Vagina (tissue), 2 donors: Measurements from ENCODE around the gene MORN5.

Experiments used
- CTCF ChIP-seq, 3 experiments: fragments of 450-650 bp in 2 of 3; fragments of 200-600 bp in 1 of 3; sonication (generic) in 1 of 3; IDR thresholded peaks; one replicate each; pipeline ENCODE4 v1.5.1; 2017 to 2019; ENCODE audit warnings: antibody characterized with exemption in 3 of 3, mild to moderate bottlenecking in 2 of 3, moderate library complexity in 2 of 3
- POLR2A ChIP-seq, 2 donors: fragments of 450-650 bp; IDR thresholded peaks; one replicate each; pipeline ENCODE4 v1.6.1; 2017; ENCODE audit warnings: antibody characterized with exemption in 2 of 2, mild to moderate bottlenecking in 2 of 2, moderate library complexity in 2 of 2
- POLR2AphosphoS5 ChIP-seq, 2 donors: sonication (generic); formaldehyde crosslinking; IDR thresholded peaks; one replicate each; pipeline ENCODE4 v1.9.0; 2017; ENCODE audit warnings: antibody characterized with exemption in 2 of 2, mild to moderate bottlenecking in 2 of 2, low read depth in 1 of 2; ENCODE audit not compliant: insufficient read depth in 1 of 2

DNA sequence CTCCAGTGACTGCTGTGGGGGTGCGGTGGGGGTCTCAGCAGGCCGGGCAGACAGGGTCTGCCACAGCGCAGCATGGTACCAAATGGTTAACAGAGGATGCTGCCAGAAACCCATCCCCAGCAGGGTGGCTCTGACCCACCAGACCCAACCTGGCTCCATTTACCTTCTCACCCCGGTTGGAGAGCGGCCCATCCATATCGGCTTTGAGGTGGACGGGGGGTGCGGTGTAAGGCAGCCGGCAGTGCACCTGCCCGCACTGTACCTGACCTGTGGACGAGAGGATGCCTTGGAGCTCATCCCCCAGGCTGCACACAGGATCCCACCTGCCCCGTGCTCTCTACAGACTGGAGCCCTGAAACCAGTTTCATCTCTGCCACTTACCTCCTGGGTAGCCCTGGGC is 49.7 kb downstream of the MORN5 start:
- TF ChIP-seq CTCF (IDR thresholded peaks at IDR 0.05): no peak
- TF ChIP-seq POLR2A (IDR thresholded peaks at IDR 0.05): no peak
- no peak for TF ChIP-seq POLR2AphosphoS5 (IDR thresholded peaks at IDR 0.05; ENCODE audit: insufficient read depth in 1 of 2, low read depth in 1 of 2)
